Epidermal melanocyte (primary cell): Measurements from ENCODE around the gene MAPK6.
"Not testable (repeated sequence)": the region's sequence is repeated elsewhere in the genome, so short reads cannot be mapped to it uniquely, and the experiment has no call there.

Experiments
- DNase-seq: peaks from one replicate; pipeline ENCODE4 v3.0.0; 2011; ENCODE audit warnings: low spot score; ENCODE audit not compliant: insufficient read length

MAPK6 gene

GRCh38 chr15:52080031-52080430, 61.0 kb downstream of the MAPK6 start:
- DNase-seq, result no peak

GRCh38 chr15:52080706-52081392, 61.8 kb downstream of the MAPK6 start:
- DNase-seq, result no peak

GRCh38 chr15:52082197-52083036, 63.4 kb downstream of the MAPK6 start:
- DNase-seq, result no peak

DNA sequence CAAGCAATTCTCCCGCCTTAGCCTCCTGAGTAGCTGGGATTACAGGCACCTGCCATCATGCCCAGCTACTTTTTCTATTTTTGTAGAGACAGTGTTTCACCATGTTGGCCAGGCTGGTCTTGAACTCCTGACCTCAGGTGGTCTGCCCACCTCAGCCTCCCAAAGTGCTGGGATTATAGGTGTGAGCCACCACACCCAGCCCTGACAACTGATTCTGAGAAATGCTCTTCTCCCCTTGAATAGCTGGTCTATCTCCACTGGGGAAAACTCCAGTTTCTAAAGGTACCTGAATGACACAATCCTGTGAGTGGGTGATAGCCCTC, 64.0 kb downstream of the MAPK6 start:
- not testable (repeated sequence) for DNase-seq

DNA sequence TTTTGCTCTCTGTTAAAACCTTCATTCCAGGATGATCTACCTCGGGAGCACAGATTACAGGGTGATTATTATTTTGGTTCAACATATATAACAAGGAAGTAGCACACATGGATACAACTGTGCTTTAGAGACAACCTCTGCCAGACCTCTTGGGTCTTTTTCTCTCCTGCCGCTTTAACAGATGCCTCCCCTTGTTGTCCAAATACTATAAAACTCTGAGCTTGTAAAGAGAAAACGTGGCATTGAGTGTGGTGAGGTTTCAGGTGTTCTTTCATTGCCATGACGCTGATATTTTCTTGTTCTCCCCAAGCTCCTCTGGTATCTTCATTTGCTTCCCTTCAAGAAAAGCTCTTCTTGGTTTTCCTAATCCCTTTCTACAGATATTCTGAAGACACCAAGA, 64.6 kb downstream of the MAPK6 start:
- no peak for DNase-seq

DNA sequence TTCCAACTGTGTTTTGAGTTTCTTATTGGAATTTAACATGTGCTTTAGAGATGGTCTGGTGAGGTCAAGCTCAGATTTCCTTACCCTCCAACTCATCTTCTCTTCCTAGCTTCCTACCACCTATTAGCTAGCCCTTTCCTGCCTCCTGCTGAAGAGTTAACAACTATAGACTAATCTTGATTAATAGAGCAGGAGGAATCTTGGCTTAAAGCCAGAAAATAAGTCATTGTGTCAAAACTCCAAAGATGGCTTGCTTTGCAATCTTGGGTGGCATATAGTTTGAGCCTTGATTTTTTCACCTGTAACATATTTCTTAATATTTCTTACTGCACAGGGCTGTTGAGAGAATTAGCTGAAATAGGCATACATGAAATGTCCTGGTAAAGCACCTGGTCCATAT, 66.3 kb downstream of the MAPK6 start:
- no peak for DNase-seq

DNA sequence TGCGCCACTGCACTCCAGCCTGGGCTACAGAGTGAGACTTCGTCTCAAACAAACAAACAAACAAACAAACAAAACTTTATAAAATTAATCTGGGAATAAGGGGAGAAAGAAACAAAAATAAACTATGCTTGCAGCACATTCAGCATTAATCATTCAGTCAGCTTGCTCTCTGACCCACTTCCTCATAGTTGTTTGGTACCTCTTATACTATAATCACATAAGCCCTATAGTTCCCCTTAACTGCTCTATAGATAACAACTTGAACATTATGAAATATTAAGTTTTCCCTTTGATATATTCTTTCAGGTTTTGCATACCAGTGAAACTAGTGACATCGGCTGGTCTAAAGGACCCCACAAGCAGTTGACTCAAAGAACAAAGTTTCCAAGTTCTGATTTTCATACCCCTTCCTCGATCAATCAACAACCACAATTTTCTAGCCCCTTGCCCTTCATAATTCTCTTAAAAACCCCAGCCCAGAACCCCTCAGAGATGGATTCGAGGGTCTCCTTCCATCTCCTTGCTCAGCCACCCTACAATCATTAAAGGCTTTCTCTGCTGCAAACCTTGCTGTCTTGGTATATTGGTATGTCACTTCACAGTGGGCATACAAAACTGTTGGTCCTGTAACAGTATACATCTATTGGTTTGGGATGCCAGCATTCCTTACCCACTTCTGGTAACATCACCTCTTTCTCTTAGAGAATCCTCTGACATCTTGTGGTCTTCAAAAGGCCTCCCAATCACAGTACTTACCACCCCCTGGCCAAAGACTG, 67.2 kb downstream of the MAPK6 start:
- DNase-seq, result no peak

GRCh38 chr15:52090193-52090592, 71.2 kb downstream of the MAPK6 start:
- no peak for DNase-seq

GRCh38 chr15:52093167-52093538, 74.1 kb downstream of the MAPK6 start:
- DNase-seq, result no peak

GRCh38 chr15:52093539-52094510, 74.8 kb downstream of the MAPK6 start:
- no peak for DNase-seq

DNA sequence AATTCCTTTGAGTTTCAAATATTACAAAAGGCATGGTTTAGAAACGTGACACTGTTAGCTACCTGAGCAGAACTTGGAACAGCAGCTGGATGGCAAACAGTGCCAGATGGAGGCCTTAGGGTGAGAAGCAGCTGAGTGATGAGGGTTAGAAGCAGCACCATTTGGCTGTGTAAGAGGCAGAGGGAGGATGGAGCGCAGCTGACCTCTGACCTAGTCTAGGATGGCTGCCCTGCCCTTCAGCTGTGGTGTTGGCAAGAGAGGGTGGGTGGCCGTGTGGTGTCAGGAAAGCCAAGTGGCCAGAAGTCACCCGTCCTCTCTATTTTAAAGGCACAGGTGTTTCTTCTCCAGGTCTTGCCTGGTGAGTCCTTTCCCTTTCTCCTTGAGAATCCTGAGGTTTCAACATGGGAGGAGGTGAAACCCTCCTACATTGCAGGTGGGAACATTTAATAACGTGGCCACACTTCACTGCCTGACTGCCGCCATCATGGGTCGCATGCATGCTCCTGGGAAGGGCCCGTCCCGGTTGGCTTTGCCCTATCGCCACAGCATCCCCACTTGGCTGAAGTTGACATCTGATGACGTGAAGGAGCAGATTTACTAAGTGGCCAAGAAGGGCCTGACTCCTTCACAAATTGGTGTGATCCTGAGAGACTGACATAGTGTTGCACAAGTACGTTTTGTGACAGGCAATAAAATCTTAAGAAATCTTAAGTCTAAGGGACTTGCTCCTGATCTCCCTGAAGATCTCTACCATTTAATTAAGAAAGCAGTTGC, 76.0 kb downstream of the MAPK6 start:
- no peak for DNase-seq

GRCh38 chr15:52095597-52096262, 76.7 kb downstream of the MAPK6 start:
- DNase-seq, result no peak

- DNase-seq, result not testable (repeated sequence)
Observed at GRCh38 chr15:52096536-52096935, 77.5 kb downstream of the MAPK6 start.

DNA sequence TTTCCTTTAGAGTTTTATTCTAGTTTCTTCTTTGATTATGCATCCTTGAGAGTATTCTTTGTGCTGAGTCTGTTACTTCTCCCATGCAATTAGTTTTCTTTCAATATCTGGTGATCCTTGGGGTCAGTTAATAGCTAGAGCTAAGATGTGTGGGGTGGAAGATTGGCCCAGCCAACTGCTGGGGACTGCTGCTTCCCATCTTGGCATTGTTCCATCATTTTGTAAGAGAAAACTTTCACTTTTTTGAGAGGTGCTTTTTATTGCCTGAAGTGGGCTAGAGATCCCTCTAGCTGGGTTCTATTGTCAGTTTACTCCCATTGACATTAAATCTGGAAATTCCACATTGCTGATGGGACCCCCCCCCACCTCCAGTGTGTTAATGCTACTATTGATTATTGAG, 78.2 kb downstream of the MAPK6 start:
- no peak for DNase-seq

GRCh38 chr15:52098323-52098722, 79.3 kb downstream of the MAPK6 start:
- DNase-seq, result no peak

DNA sequence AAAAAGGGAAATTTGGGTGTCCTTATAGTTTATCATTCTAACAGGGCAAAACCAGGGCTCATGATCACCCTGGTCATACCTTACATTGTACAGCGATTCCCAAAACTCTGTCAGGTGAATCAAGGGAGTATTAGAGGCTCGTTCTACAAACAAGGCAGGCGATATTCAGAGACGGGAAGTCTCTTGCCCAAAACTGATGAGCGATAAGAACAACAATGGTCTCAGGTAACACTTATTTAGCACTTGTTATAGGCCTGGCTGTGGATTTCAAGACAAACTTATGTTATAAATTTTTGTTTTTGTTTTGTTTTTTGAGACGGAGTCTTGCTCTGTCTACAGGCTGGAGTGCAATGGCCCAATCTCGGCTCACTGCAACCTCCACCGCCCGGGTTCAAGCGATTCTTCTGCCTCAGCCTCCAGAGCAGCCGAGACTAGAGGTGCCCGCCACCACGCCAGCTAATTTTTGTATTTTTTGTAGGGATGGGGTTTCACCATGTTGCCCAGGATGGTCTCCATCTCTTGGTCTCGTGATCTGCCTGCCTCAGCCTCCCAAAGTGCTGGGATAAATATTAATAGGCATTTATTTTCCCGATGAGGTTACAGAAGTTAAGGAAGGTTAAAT, 80.7 kb downstream of the MAPK6 start:
- no peak for DNase-seq

DNA sequence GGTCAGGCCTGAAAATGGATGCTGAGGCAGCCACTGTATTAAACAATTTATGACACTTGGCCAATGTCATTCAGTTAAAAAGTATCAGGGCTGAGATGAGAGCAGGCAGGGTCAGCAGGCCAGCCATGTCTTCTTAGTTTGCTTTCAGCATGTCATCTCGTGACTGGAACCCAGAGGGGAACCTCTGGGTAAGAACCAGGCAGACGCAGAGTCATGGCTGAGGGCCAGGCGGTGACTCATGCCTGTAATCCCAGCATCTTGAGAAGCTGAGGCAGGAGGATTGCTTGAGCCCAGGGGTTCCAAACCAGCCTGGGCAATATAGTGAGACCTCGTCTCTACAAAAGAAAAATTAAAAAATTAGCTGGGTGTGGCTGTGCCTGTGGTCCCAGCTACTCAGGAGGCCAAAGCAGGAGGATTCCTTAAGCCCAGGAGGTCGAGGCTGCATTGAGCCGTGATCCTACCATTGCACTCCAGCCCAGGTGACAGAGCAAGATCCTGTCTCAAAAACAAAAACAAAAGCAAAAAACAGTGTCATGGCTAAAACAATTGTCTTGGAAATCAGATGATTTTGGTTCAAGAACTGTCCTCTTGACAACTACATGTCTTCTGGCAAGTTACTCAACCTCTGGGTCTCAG, 81.9 kb downstream of the MAPK6 start:
- no peak for DNase-seq

- DNase-seq, result no peak
Observed at GRCh38 chr15:52101542-52102323, 82.7 kb downstream of the MAPK6 start.
